ENCODE measurements around the gene MEGF6.

MEGF6 gene

DNA sequence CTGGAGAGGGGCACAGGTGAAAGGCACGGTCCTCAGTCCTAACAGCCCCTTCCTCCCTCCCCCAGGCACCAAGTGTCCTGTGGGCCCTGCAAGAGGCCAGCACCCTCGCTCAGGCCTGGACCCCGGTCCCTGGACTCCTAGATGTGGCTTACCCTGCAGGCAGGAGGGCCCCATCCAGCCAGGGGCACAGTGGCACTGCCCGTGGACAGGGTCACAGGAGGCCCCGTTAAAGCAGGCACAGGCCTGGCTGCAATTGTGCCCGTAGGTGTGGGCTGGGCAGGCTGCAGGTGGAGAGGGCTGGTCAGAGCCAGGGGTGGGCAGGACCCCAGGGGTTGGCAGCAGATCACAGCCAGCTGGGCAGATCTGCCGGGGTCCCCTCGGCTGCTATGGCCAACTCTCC lies 112.3 kb downstream of the MEGF6 start:
- DNase-seq = no peak

DNA sequence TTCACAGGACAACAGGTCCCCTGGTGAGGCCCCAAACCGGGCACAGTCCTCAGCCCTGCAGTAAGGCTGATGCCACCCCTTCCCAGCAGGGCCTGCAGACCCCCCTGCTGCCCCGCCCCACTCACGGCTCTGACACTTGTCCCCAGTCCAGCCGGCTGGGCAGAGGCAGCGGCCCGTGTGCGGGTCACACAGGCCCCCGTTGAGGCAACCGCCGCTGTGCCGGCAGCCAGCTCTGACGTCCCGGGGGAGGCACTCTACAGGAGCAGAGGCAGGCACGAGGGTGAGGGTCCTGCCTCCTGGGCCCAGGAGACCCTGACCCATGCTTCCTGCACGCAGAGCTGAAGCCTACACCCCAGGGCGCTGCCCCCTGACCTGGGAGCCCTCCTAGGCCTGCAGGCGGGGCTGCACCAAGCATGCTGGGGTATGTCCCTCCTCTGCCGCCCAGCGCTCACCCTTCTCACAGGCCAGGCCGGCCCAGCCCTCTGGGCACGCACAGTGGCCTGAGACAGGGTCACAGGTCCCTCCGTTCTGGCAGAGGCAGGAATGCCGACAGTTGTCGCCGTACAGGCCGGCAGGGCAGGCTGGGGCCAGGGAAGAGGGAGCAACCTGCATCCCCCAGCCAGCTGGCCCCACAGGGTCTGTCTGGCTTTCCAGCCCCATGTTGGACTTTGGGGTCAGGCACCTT lies 112.9 kb downstream of the MEGF6 start:
- no peak for DNase-seq

DNA sequence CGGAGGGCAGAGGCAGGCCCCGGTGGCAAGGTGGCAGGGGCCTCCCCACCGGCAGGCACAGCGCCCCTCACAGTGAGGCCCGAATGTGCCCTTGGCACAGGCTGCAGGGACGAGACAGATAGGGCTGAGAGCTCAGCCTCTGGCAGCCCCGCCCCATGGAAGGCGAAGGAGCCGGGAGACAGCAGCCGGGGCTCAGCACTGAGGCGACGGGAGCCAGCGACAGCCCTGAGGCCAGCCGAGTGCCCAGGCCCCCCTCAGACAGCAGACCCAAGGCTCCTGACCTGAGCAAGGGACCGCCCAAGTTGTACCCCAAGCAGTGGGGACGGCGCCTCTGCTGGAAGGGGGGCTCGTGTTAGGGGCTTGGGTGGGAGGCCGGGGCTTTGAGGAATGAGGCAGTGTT lies 113.8 kb downstream of the MEGF6 start:
- DNase-seq = no peak

DNA sequence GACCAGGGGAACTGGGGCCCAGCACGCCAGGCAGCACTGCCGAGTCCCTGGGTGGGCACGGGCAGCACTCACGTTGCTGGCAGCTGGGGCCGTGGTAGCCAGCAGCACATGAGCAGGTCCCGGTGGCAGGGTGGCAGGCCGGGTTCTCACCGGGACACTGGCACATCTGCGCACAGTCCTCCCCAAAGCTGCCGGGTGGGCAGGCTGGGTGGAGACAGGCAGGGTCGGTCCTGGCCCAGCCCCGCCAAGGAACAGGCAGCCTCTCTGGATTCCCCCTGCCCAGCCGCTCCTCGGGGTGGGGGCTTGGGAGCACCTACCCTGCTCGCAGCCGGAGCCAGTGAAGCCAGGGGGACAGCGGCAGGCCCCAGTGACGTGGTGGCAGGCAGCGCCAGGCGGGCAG lies 114.4 kb downstream of the MEGF6 start:
- no peak for DNase-seq

DNA sequence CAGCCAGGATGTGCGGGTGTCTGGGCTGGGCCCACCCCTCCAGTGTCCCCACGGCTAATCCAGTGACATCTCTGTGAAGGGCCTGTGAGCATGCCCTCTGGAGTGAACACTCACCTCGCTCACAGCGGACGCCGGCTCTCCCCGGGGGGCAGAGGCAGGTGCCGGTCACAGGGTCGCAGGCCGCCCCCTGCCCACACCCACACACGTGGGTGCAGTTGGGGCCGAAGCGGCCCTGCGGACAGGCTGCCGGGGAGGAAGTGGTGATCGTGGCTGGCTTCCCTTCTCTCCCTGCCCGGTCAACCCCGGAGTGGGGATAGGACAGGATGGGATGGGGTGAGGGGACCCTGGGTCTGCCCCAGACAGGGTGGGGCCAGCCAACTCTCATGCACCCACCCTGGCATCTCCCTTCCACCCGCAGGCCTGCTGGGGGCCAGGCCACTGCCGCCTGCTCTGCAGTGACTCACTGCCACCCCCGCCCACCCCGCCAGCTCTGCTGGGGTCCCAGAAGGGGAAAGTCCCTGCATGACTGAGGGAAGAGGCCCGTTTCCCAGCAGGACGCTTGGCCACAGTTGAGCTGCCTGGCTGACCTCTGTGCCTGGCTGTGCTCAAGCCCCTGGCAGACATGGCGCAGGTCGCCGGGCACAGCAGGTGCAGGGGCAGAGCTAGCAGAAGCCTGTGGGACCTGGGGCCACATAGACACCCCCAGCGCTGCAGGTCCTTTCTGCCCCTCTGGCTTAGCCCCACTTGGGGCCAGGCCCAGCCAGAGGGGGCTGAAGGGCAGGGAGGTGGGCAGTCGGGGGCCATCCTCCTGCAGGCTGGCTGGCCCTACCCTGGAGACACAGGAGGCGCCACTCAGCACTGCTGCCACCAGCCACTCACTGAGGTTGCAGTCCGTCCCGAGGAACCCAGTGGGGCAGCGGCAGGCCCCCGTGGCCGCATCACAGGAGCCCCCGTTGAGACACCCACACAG lies 115.2 kb downstream of the MEGF6 start:
- DNase-seq = no peak

DNA sequence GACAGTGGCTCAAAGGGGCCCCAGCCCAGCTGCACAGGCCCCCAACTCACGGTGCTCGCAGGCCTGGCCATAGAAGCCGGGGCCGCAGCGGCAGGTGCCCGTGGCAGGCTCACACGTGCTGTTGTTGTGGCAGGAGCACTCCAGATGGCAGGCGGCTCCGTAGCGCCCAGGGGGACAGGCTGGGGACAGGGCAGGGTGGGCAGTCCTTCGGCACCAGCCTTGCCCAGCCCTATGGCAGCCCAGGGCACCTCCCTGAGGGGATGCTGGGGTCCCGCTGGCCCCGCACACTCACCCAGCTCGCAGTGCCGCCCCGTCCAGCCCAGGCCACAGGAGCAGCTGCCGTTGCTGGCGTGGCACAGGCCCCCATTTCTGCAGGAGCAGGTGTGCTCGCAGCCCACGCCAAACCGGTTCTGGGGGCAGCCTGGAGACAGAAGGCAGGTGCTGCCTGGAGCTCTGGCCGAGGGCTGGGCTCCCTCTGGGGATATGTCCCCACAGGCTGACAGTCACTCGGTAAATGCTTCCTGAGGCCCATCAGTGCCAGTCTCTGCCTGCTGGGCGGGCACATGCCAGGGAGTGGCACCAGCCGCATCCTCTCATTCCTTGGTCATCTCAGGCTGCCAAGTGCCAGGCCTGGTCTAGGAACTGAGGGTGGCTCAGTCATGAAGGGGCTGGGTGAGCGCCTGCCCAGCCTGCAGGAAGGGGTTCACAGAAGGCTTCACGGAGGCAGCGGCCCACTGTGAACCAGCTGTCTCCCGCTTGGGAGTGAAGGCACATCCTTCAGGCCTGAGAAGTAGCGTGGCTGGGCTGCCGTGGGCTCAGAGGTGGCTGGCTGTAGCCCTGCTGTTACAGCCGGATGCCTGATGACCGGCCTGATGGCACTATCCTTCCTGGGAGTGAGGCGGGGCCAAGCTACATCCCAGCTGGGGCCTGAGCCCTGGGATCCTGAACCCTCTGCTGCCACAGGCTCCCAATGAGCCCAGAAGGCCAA lies 116.7 kb downstream of the MEGF6 start:
- peak; percentile 38 for DNase-seq

DNA sequence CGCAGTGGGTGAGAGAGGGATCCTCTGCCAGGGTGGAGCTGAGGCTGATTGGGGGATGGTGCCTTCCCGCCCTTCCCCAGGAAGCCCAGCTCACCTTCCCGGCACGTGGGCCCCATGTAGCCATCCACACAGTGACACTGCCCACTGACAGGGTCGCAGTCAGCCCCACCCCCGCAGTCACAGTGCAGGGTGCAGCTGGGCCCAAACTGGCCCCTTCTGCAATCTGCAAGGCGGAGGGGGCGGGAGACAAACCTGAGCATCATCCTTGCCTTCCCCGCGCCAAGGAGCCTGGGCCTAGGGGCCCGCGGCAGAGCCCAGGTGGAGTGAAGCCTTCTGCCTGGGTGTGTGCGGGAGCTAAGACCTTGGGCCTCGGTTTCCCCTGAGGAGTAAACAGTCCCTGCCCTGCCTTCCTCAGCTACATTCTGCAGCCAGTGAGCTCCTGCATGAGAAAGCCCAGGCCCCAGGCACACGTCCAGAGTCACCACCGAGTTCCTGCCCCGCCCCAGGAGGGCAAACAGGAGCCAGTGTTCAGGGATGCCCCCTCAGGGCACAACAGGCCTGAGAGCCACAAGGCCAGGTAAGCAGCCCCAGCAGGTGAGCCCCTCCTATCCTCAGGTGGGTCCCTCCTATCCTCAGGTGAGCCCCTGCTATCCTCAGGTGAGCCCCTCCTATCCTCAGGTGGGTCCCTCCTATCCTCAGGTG lies 118.6 kb downstream of the MEGF6 start:
- no peak for DNase-seq

DNA sequence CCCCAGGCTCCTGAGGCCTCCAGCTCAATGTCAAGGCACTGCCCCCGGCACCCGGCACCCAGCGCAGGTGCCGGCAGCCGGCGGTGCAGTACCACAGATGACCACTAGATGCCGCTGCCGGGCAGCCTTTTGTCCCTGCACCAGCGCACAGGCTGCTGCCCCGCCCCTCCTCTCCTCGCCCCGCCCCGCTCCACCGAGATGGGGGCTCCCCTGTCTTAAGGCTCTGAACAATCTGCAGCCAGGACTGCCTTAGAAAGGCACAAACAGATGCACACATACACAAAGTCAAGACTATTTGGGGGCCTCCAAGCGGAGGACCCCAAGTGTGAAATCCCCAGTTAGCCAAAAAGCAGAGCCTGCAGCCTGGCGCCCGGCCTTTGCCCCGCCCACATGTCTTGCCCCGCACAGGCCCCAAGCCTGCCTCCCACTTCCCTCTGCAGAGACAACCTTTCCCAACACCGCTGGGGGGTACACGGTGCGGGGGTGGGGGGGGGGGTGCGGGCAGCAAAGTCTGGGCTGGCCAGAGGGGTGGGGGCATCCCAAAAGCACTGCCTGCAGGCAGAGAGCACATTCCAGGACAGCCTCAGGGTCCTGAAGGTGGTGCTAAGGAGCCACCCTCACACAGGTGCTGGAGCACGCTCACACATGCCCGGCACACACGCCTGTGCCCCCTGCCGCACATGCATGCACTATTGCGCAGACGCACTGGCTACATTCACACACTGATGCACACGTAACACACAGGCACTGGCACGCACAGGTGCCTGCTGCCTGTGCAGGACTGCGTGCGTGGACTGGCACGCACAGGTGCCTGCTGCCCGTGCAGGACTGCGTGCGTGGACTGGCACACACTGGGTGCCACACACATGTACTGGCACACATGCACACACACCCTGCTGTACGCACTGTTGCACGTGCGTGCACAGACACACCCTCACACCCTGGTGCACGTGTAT lies 119.7 kb downstream of the MEGF6 start:
- no peak for DNase-seq

DNA sequence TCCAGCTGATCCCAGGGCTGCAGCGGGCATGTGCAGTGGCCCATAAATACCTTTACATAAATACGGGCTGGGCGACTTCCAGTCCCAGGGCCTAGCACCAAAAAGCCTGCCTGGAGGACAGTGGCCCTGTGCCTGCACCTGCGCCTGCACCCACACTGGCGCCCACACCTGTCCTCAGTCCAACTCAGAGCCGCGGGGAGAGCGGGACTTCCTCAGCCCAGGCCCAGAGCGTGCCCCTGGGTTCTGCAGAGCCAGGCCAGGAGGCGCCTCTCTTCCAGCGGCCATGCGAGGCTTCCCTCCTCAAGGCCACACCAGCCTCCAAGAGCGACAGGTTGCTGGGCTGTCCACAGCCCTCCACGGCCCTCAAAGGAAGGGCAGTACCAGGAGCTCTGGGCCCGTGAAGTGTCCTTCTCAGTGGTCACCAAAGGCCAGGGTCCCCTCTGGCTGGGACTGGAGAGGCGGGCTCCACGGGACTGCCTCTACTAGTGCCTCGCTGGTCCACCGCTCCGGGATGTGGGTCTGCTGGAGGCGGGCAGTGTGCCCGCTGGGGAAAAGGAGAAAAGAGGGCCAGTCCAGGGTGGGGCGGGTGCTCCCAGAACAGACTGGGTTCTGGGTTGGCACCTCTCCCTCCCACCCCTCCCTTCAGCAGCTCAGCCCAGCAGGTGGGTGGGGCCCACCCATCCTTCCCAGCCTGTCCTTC lies 121.1 kb downstream of the MEGF6 start:
- DNase-seq = no peak

DNA sequence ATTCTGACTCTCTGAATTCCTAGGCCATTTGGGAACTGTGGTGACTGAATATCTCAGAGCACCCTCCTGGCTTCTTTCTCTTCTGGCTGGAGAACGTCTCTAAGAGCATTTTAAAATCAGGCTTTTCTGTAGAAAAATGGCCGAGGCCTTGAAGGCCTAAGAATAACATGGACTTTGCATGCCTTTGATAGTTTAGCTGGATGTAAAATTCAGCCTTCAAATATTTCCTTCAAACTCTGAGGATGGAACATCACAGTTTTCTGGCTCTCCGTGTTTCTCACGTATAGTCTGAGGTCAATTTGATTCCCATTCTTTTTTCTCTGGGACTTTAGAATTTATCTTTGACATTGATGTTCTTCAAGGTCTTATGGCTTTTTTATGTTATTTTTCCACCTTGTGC lies 122.9 kb downstream of the MEGF6 start:
- no peak for DNase-seq

DNA sequence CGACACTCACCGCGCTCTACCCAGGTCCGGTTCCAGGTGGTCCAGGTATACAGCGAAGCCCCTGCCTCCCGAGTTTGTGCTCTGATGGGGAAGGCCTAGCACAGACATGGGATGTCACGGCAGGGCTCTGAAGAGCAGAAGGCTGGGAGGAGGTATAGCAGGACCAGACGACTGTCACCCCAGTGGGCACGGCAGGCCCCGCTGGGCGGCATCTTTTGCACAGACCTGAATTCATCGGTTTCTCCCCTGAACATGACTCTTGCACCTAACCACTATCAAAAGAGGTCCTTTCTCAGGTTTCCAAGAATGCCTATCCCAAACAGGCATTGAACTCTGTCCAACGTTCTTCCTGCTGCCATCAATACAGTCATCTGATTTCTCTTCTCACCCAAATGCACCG lies 126.3 kb downstream of the MEGF6 start:
- no peak for DNase-seq

DNA sequence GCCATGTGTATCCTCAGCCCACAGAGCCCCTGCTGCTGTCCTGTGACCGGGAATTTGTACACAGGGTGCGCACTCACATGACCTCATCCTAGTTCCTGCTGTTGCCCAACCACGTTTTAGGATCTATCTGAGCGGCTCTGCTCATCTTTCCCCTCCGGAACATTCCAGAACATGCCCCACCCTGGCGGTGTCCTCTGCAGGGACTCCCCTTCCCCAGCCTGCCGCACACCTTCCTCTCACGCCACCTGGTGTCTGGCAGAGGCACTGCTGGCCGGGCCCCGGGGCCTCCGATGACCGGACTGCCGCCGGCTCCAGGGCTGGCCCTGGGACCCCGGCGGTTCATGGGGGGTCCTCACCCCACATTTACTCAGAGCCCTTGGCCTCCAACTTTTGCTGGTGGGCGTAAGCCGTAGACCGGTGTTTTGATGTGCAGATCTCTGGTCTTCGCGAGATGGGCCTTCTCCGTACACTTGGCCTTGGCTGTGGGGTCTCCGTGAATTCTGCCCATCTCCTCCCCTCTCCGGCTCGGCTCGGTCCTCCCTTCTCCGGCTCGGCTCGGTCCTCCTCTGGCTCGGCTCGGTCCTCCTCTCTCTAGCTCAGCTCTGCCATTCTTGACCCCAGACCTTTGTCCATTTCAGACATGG lies 127.4 kb downstream of the MEGF6 start:
- no peak for DNase-seq

DNA sequence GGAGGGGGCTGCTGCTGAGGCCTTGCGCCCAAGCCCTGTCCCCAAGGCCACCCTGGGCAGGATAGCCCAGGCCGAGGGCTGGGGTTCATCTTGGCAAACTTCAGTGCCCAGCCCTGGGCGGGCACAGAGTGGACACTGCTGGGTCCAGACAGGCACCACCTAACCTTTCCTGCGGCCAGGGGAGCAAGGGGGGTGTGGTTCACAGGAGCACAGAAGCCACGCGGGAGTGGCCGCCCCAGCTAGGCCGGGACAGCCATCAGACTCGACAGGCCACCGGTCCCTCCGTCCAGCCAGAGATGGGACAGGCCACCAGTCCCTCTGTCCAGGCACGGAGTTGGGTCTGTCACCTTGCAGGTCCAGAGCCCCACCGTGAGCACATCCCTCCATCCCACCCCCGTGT lies 127.9 kb downstream of the MEGF6 start:
- no peak for DNase-seq

DNA sequence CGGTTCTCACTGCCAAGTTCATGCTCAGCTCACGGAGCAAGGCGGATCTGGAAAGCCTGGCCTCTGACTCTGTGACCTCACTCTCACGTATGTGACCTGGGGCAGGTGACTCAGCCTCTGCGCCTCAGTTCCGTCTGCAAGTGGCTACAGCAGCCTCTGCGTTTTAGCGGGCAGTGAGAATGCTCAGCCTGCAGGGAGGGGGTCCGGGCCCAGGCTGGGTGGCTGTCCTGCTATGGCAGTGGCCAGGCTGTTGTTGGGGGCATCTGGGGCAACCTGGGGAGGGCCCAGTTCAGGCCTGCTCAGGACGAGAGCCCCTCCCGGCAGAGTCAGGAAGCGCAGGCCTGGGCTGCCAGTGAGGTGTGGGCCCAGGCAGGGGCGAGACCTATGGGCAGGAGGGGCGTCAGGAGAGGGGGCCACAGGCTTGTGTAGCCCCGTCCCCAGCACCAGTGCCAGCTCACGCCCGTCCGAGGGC lies 128.9 kb downstream of the MEGF6 start:
- DNase-seq = no peak

DNA sequence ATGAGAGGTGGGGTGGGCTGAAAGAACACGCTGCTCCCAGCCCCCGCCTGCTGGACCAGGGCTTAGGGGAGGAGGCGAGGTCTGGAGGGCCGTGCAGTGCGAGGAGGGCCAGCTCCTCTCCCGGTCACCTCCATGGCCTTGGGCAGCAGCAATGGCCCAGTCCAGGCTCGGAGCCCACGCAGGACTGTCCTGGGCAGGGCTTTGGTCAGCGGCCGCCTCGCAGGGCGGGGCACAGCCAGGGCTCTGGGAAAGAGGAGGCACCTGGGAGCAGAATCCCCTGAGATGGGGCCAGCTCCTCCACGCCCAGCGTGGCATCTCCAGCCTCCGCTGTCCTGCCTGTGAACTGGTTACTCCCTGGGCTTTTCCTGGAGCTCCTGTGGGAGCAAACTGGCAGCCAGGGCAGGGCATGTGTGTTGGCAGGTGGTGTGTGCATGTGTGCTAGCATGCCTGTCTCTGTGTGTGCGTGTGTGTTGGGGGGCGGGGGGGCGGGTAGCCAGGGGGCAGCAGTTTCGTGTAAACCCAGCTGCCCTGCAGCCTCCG lies 129.4 kb downstream of the MEGF6 start:
- DNase-seq = no peak

DNA sequence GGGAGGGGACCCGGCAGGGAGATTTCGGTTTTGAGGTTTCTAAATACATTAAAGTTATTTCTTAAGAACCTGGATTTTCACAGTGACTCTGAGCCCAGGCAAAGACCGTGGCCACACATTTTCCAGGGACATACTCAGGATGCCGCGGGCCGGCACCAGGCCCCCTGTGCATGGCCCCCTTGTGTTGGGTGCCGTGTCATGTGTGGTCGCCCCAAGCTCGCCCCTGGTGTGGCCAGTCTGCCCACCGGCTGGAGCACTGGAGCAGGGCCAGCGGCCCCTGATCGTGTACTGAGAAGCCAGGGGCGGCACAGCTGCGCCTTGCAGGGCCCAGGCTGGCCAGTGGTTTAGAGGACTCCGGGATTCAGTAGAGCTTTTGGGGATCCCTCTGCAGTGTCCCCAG lies 130.3 kb downstream of the MEGF6 start:
- DNase-seq = no peak

DNA sequence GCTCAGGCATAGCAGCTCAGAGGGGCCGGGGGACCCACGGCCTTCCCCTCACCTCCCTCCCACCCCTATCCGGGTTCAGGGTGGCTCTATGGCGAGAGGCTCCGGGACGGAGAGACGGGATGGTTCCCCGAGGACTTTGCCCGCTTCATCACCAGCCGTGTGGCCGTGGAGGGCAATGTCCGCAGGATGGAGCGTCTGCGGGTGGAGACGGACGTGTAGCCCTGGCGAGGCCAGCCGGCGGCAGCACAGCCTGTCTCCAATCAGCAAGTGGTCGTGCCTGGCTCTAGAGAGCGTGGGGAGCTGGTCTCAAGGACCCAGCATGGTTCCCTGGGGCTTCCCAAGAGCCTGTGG lies 131.0 kb downstream of the MEGF6 start:
- DNase-seq = no peak

DNA sequence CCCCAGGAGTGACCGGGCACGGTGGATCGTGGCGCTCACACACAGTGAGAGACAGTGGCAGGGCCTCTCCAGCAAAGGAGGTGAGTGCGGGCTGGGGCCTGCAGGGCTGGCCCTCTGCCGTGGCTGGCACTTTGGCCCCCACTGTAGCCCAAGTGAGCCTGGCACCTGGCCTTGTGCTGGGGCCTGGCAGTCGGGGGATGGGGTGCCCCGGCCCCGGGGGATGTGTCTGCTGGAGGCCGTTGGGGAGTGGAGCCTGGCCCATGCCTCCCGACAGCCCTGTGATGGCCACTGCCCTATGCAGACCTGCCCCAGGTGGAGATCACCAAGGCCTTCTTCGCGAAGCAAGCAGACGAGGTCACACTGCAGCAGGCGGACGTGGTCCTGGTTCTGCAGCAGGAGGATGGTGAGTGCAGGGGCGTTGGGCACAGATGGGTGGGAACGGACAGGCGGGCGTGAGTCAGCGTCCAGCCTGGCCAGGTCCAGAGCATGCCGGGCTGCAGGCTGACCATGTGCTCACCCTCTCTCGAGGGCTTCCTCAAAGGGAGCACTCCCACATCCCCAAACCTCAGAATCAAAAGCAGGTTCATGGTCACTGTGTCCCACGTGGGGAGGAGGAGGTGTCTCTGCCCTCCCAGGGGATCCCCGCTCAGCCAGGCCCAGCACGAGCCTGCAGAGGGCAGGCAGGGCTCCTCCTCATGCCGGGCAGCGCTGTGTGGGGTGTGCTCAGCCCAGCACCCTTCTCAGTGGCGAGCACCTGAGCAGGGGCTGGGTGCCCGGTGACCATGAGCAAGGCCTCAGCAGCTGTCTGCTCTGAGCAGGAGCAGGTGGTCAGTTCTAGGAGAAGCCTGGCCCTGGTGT lies 131.6 kb downstream of the MEGF6 start:
- no peak for DNase-seq

DNA sequence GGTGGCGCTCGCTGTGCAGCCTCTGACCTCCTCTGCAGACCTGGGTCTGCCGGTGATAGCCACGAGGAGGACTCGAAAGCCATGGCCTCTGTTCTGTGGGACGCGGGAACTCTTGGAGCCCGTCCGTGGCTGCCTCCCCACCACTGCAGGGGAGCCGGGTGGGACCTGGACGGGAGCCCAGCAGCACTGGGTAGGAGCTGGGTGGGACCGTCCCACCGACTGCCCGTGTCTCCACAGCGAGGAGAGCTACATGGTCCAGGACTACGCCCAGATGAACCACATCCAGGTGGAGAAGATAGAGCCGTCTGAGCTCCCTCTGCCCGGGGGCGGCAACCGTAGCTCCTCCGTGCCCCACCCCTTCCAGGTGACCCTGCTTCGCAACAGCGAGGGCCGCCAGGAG lies 133.1 kb downstream of the MEGF6 start:
- no peak for DNase-seq
